MM.1S (cell line): ENCODE measurements around the gene CCL25.

Source experiments
- EZH2 ChIP-seq: fragments of 300-600 bp; sonication (generic); optimal IDR thresholded peaks from 2 replicates; pipeline ENCODE3; 2017; ENCODE audit warnings: low read depth, mild to moderate bottlenecking, antibody characterized with exemption, low read length, mixed read lengths
- EZH2phosphoT487 ChIP-seq: fragments of 300-600 bp; sonication (generic); IDR thresholded peaks from 2 replicates; pipeline ENCODE4 v1.6.1; 2018; ENCODE audit warnings: antibody characterized with exemption, low read length
- TF ChIP-seq, protein P1 (sequence below): fragments of 300-600 bp; sonication (generic); IDR thresholded peaks from 2 replicates; pipeline ENCODE4 v1.5.1; 2016; ENCODE audit warnings: antibody characterized with exemption, low read length, mixed read lengths

DNA sequence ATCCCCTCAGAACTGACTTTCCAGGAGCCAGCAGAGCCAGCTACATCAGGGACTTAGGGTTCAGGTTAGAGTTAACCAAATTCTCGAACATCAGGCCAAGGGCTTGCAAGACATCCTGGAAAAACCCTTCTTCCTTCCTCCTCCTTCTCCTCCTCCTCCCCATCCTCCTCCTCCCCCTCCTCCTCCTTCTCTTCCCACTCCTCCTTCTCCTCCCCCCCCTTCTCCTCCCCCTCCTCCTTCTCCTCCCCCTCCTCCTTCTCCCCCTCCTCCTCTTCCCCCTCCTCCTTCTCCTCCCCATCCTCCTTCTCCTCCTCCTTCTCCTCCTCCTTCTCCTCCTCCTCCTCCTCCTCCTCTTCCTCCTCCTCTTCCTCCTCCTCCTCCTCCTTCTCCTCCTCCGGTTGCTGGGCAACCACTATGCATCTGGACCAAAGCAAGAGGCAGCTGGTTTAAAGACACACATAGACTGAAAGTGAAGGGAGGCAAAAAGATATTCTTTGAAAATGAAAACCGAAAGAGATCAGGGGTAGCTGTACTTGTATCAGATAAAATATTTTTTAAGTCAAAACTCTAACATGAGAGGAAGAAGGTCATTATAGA lies 5.9 kb upstream of the CCL25 start:
- no peak for TF ChIP-seq EZH2phosphoT487
- TF ChIP-seq, protein P1, sequence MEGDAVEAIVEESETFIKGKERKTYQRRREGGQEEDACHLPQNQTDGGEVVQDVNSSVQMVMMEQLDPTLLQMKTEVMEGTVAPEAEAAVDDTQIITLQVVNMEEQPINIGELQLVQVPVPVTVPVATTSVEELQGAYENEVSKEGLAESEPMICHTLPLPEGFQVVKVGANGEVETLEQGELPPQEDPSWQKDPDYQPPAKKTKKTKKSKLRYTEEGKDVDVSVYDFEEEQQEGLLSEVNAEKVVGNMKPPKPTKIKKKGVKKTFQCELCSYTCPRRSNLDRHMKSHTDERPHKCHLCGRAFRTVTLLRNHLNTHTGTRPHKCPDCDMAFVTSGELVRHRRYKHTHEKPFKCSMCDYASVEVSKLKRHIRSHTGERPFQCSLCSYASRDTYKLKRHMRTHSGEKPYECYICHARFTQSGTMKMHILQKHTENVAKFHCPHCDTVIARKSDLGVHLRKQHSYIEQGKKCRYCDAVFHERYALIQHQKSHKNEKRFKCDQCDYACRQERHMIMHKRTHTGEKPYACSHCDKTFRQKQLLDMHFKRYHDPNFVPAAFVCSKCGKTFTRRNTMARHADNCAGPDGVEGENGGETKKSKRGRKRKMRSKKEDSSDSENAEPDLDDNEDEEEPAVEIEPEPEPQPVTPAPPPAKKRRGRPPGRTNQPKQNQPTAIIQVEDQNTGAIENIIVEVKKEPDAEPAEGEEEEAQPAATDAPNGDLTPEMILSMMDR, result no peak
- no peak for TF ChIP-seq EZH2
